Neural cell (in vitro differentiated cells): ENCODE results near the gene MOB2. TPM values are rescaled to one million over a fixed set of nuclear protein-coding genes. Genes with fewer than 3 reads are reported as not detected.

Source experiments
- H2AFZ ChIP-seq: fragments of 200-600, 300-800 bp; sonication (generic), shearing (Covaris generic); 2 replicates; pipeline ENCODE4 v1.6.0; 2014; ENCODE audit warnings: low read depth, mild to moderate bottlenecking, antibody characterized with exemption, low read length, moderate library complexity
- H3F3A ChIP-seq: fragments of 200-600 bp; shearing (Covaris generic); 2 replicates; pipeline ENCODE4 v1.6.1; 2016; ENCODE audit warnings: mild to moderate bottlenecking, moderate library complexity, mixed read lengths, antibody characterized with exemption, low read length; ENCODE audit not compliant: insufficient read depth, poor library complexity, severe bottlenecking
- H3K27ac ChIP-seq: fragments of 200-600, 300-800 bp; sonication (generic), shearing (Covaris generic); 2 replicates; pipeline ENCODE4 v1.5.1; 2014; ENCODE audit warnings: mild to moderate bottlenecking, low read length, moderate library complexity
- H3K27me3 ChIP-seq: fragments of 300-800, 200-600 bp; sonication (generic), shearing (Covaris generic); 2 replicates; pipeline ENCODE4 v1.6.0; 2014; ENCODE audit warnings: mild to moderate bottlenecking, low read depth, low read length, moderate library complexity; ENCODE audit not compliant: insufficient read depth
- H3K36me3 ChIP-seq: fragments of 300-800, 200-600 bp; sonication (generic), shearing (Covaris generic); 2 replicates; pipeline ENCODE4 v1.5.1; 2014; ENCODE audit warnings: mild to moderate bottlenecking, antibody characterized with exemption, low read length, moderate library complexity; ENCODE audit not compliant: insufficient read depth
- H3K4me2 ChIP-seq: fragments of 300-800, 200-600 bp; sonication (generic), shearing (Covaris generic); 2 replicates; pipeline ENCODE4 v1.6.0; 2014; ENCODE audit warnings: mild to moderate bottlenecking, low read length
- H3K4me3 ChIP-seq: fragments of 300-800, 200-600 bp; sonication (generic), shearing (Covaris generic); 2 replicates; pipeline ENCODE4 v1.5.1; 2014; ENCODE audit warnings: mild to moderate bottlenecking, low read length, moderate library complexity
- H3K79me2 ChIP-seq: fragments of 200-600 bp; shearing (Covaris generic); replicated peaks from 2 replicates; pipeline ENCODE4 v1.6.0; 2014; ENCODE audit warnings: mild to moderate bottlenecking, low read length, moderate library complexity; ENCODE audit not compliant: insufficient read depth
- H3K9ac ChIP-seq: fragments of 300-800, 200-600 bp; sonication (generic), shearing (Covaris generic); 2 replicates; pipeline ENCODE4 v1.6.1; 2016; ENCODE audit warnings: mild to moderate bottlenecking, low read length, mixed read lengths
- H3K9me2 ChIP-seq: fragments of 200-600 bp; shearing (Covaris generic); 2 replicates; pipeline ENCODE4 v1.6.1; 2016; ENCODE audit warnings: mild to moderate bottlenecking, low read length, mixed read lengths; ENCODE audit not compliant: insufficient read depth
- H3K9me3 ChIP-seq: fragments of 200-600, 300-800 bp; sonication (generic), shearing (Covaris generic); 2 replicates; pipeline ENCODE4 v1.6.1; 2016; ENCODE audit warnings: mild to moderate bottlenecking, mixed run types, low read length, moderate library complexity, mixed read lengths
- H4K20me1 ChIP-seq: fragments of 200-600 bp; shearing (Covaris generic); 2 replicates; pipeline ENCODE4 v1.6.1; 2016; ENCODE audit warnings: mild to moderate bottlenecking, mixed run types; ENCODE audit not compliant: insufficient read depth
- CTCF ChIP-seq: fragments of 450-650 bp; IDR thresholded peaks from 2 replicates; pipeline ENCODE4 v1.5.1; 2014; ENCODE audit warnings: antibody characterized with exemption, mild to moderate bottlenecking, moderate library complexity; ENCODE audit not compliant: poor library complexity, severe bottlenecking
- EP300 ChIP-seq: fragments of 450-650 bp; conservative IDR thresholded peaks from 2 replicates; pipeline ENCODE4 v1.6.1; 2014; ENCODE audit warnings: antibody characterized with exemption, mild to moderate bottlenecking, moderate library complexity; ENCODE audit not compliant: poor library complexity, severe bottlenecking
- EZH2 ChIP-seq: fragments of 200-600, 300-800 bp; shearing (Covaris generic), sonication (generic); IDR thresholded peaks from 2 replicates; pipeline ENCODE4 v1.6.1; 2014; ENCODE audit warnings: antibody characterized with exemption, low read length, borderline replicate concordance, mild to moderate bottlenecking; ENCODE audit not compliant: insufficient read depth, poor library complexity, severe bottlenecking
- MXI1 ChIP-seq: fragments of 450-650 bp; conservative IDR thresholded peaks from 2 replicates; pipeline ENCODE4 v1.6.1; 2014; ENCODE audit warnings: antibody characterized with exemption, mild to moderate bottlenecking; ENCODE audit not compliant: poor library complexity, severe bottlenecking
- POLR2AphosphoS5 ChIP-seq: IDR thresholded peaks from 2 replicates; pipeline ENCODE4 v1.6.1; 2012
- RAD21 ChIP-seq: fragments of 450-650 bp; conservative IDR thresholded peaks from 2 replicates; pipeline ENCODE4 v1.6.1; 2014; ENCODE audit warnings: antibody characterized with exemption, mild to moderate bottlenecking, moderate library complexity
- REST ChIP-seq: IDR thresholded peaks from 2 replicates; pipeline ENCODE4 v1.6.1; 2012; ENCODE audit warnings: borderline replicate concordance
- SMC3 ChIP-seq: fragments of 450-650 bp; conservative IDR thresholded peaks from 2 replicates; pipeline ENCODE4 v1.6.1; 2014; ENCODE audit warnings: antibody characterized with exemption, mild to moderate bottlenecking, moderate library complexity; ENCODE audit not compliant: poor library complexity
- TAF1 ChIP-seq: IDR thresholded peaks from 2 replicates; pipeline ENCODE4 v1.6.1; 2012; ENCODE audit warnings: low read depth
- polyA plus RNA-seq: library from polyadenylated mRNA; depleted of rRNA; stranded (reverse); fragments of >200 nt; gene quantifications from 2 replicates; pipeline ENCODE4 v1.2.3, GENCODE V29; 2014

MOB2 gene
- polyA plus RNA-seq, 1 donor from 2014 or later: 33.2 TPM

GRCh38 chr11:1491379-1491778 lies 4.8 kb upstream of the MOB2 start:
- Histone ChIP-seq H3K27me3 (no peaks in the 10 kb centered on the region), H3K9ac (no peak overlapping the region), H4K20me1 (no peaks in the 10 kb centered on the region), H3K9me2 (no peaks in the 10 kb centered on the region), H2AFZ (no peak overlapping the region), H3K79me2 (no peaks in the 10 kb centered on the region), H3K36me3 (no peaks in the 10 kb centered on the region), H3K9me3 (no peaks in the 10 kb centered on the region), H3F3A (no peaks in the 10 kb centered on the region), H3K4me3 (no peak overlapping the region), H3K27ac (no peak overlapping the region), H3K4me2 (no peak overlapping the region)
- TF ChIP-seq MXI1 (no peak), EZH2 (no peak), EP300 (no peak), TAF1 (no peak), SMC3 (no peak), POLR2AphosphoS5 (no peak), RAD21 (no peak), REST (no peak), CTCF (no peak)

GRCh38 chr11:1490651-1491050 lies 4.1 kb upstream of the MOB2 start:
- Histone ChIP-seq H3F3A (no peaks in the 10 kb centered on the region), H3K4me3 (no peak overlapping the region), H3K9me2 (no peaks in the 10 kb centered on the region), H3K36me3 (no peaks in the 10 kb centered on the region), H3K4me2 (no peak overlapping the region), H4K20me1 (no peaks in the 10 kb centered on the region), H3K9ac (no peak overlapping the region), H3K27ac (no peak overlapping the region), H3K27me3 (no peaks in the 10 kb centered on the region), H3K79me2 (no peaks in the 10 kb centered on the region), H2AFZ (no peak overlapping the region), H3K9me3 (no peaks in the 10 kb centered on the region)
- TF ChIP-seq REST (no peak), EP300 (no peak), SMC3 (no peak), EZH2 (no peak), TAF1 (no peak), RAD21 (no peak), MXI1 (no peak), CTCF (no peak), POLR2AphosphoS5 (no peak)
